Activated T-helper 1 cell treated with anti-CD3 and anti-CD28 coated beads, Interleukin-12 subunit alpha, Interleukin-12 subunit beta, Interleukin-2, Interleukin-4 antibody, amounts not matched to agents 30 ng/mL and 10 ng/mL and 1 ng/mL, durations not matched to agents 14 hours and 24 hours and 36 hours (primary cell): ENCODE results near the gene ASAP2. TPM values are rescaled to one million over a fixed set of nuclear protein-coding genes. Genes with fewer than 3 reads are reported as not detected.
"Not testable (repeated sequence)": the region's sequence is repeated elsewhere in the genome, so short reads cannot be mapped to it uniquely, and the experiment has no call there.

Experiments
- DNase-seq: peaks from one replicate; pipeline ENCODE4 v3.0.0; 2021; ENCODE audit warnings: low spot score
- H3K27ac Mint-ChIP-seq: one replicate; pipeline ENCODE4 v1.8.0; 2021; ENCODE audit warnings: mild to moderate bottlenecking, mixed read lengths
- H3K27me3 Mint-ChIP-seq: one replicate; pipeline ENCODE4 v1.8.0; 2022; ENCODE audit warnings: mild to moderate bottlenecking, moderate library complexity, mixed read lengths; ENCODE audit not compliant: insufficient read depth
- H3K36me3 Mint-ChIP-seq: one replicate; pipeline ENCODE4 v1.8.0; 2021; ENCODE audit warnings: low read depth, mixed read lengths
- H3K4me1 Mint-ChIP-seq: one replicate; pipeline ENCODE4 v1.8.0; 2021; ENCODE audit warnings: low read depth, mixed read lengths
- H3K4me3 Mint-ChIP-seq: one replicate; pipeline ENCODE4 v1.8.0; 2021; ENCODE audit warnings: mild to moderate bottlenecking, moderate library complexity, mixed read lengths
- H3K9me3 Mint-ChIP-seq: one replicate; pipeline ENCODE4 v1.8.0; 2021; ENCODE audit warnings: mixed read lengths
- intact Hi-C: fragments of 100-400 bp; cut with micrococcal nuclease; formaldehyde crosslinking; loops from one replicate; pipeline ENCODE4 v1.15.1; 2024
- total RNA-seq: library from RNA; stranded (reverse); gene quantifications from 2 replicates; pipeline ENCODE4 v1.2.3, GENCODE V29; 2022

The ASAP2 gene
- total RNA-seq, 1 donor from 2014 or later, result 0.34 TPM

- Mint-ChIP-seq H3K9me3 (no peaks in the 10 kb centered on the region), H3K4me1 (no peaks in the 10 kb centered on the region), H3K4me3 (no peak overlapping the region), H3K36me3 (no peaks in the 10 kb centered on the region), H3K27ac (no peak overlapping the region), H3K27me3 (peaks cover 12% of the 10 kb centered on the region)
- no peak for DNase-seq
- intact Hi-C loops, result no loop called here
These were observed 54.7 kb downstream of the ASAP2 start for GRCh38 chr2:9261231-9261883.

- intact Hi-C loops, result no loop called here
- H3K4me1 Mint-ChIP-seq, result no peaks in the 10 kb centered on the region
- no peak overlapping the region for H3K27ac Mint-ChIP-seq
- H3K9me3 Mint-ChIP-seq, result no peaks in the 10 kb centered on the region
- H3K4me3 Mint-ChIP-seq, result no peak overlapping the region
- H3K36me3 Mint-ChIP-seq, result no peaks in the 10 kb centered on the region
- H3K27me3 Mint-ChIP-seq, result peaks cover 10% of the 10 kb centered on the region
- DNase-seq, result no peak
These were observed 56.1 kb downstream of the ASAP2 start for GRCh38 chr2:9262671-9263171.

DNA sequence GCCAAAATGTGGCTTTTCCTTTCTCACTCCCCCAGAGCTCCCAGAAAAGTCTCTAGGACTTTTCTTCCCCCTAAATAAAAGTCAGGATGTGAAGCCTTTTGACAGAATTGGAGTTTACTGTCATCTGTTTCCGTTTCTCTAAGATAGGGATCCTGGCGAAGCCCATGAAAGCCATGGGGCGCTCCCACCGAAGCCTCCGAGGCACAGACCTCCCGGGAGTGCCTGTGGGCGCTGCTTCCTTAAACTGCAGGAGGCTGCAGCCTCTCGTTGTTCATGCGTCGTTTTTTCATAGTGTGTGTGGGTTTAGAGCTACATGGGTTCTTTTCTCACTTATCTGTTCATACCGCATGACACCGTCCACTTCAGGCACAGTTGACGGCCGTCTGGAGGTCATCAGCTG lies 56.8 kb downstream of the ASAP2 start:
- DNase-seq, result no peak
- no peak overlapping the region for H3K4me3 Mint-ChIP-seq
- intact Hi-C loops, result no loop called here
- no peaks in the 10 kb centered on the region for H3K9me3 Mint-ChIP-seq
- no peaks in the 10 kb centered on the region for H3K4me1 Mint-ChIP-seq
- no peaks in the 10 kb centered on the region for H3K36me3 Mint-ChIP-seq
- H3K27me3 Mint-ChIP-seq, result peaks cover 10% of the 10 kb centered on the region
- no peak overlapping the region for H3K27ac Mint-ChIP-seq

GRCh38 chr2:9264301-9264700 lies 57.7 kb downstream of the ASAP2 start:
- Mint-ChIP-seq H3K4me1 (no peaks in the 10 kb centered on the region), H3K9me3 (no peaks in the 10 kb centered on the region), H3K27me3 (peaks cover 10% of the 10 kb centered on the region), H3K4me3 (no peak overlapping the region), H3K36me3 (no peaks in the 10 kb centered on the region), H3K27ac (no peak overlapping the region)
- no peak for DNase-seq
- intact Hi-C loops, result no loop called here

DNA sequence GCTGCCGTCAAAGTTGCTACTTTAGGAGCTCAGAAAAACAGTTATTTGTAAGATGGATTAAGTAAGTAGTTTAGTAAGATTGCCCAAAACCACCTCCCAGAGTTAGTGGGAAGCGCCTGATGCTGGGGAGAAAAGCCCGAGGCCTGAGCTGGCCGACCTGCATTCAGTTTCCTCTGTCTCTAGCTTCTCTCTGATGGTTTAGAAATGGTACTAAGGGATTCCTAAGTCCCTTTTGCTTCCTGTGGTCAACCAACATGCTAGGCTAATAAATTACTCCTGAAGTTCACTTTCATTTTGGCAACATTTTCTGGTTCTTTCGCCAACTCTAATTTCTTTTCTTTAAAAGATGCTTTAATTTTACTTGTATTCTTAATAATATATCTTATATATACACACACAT lies 60.1 kb downstream of the ASAP2 start:
- H3K9me3 Mint-ChIP-seq, result no peaks in the 10 kb centered on the region
- H3K27me3 Mint-ChIP-seq, result peaks cover 10% of the 10 kb centered on the region
- DNase-seq, result no peak
- no peak overlapping the region for H3K4me3 Mint-ChIP-seq
- no peaks in the 10 kb centered on the region for H3K36me3 Mint-ChIP-seq
- H3K4me1 Mint-ChIP-seq, result no peaks in the 10 kb centered on the region
- H3K27ac Mint-ChIP-seq, result no peak overlapping the region
- intact Hi-C loops, result no loop called here

GRCh38 chr2:9267286-9267685 lies 60.7 kb downstream of the ASAP2 start:
- H3K27me3 Mint-ChIP-seq, intact Hi-C loops, H3K9me3 Mint-ChIP-seq, H3K36me3 Mint-ChIP-seq, DNase-seq, H3K27ac Mint-ChIP-seq, H3K4me3 Mint-ChIP-seq, H3K4me1 Mint-ChIP-seq: not testable (repeated sequence)

GRCh38 chr2:9268301-9269080 lies 61.9 kb downstream of the ASAP2 start:
- no peak for DNase-seq
- no peaks in the 10 kb centered on the region for H3K4me1 Mint-ChIP-seq
- H3K9me3 Mint-ChIP-seq, result no peaks in the 10 kb centered on the region
- H3K4me3 Mint-ChIP-seq, result no peak overlapping the region
- H3K27me3 Mint-ChIP-seq, result peaks cover 4% of the 10 kb centered on the region
- intact Hi-C loops, result no loop called here
- no peak overlapping the region for H3K27ac Mint-ChIP-seq
- H3K36me3 Mint-ChIP-seq, result no peaks in the 10 kb centered on the region

DNA sequence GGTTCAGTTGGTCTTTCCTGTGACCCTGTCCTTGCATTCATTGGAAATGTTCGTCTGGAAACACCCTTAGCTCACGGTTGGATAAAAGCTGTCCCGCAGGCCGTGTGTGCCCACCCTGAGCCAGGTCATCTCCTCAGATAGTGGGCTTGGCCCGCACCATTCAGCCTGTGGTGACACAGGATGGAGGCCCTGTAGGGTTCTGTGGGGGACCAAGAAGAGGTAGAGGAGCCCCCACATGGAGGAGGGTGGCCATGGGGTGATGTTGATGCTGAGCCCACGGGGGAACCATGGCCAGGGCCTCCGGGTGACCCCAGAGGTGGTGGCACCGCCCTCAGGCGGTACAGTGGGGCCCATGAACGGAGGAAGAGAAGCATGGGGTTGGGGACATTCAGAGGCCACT lies 62.7 kb downstream of the ASAP2 start:
- Mint-ChIP-seq H3K27ac (no peak overlapping the region), H3K9me3 (no peaks in the 10 kb centered on the region), H3K4me3 (no peak overlapping the region), H3K4me1 (no peaks in the 10 kb centered on the region), H3K27me3 (peaks cover 1% of the 10 kb centered on the region), H3K36me3 (no peaks in the 10 kb centered on the region)
- intact Hi-C loops, result no loop called here
- DNase-seq, result no peak

DNA sequence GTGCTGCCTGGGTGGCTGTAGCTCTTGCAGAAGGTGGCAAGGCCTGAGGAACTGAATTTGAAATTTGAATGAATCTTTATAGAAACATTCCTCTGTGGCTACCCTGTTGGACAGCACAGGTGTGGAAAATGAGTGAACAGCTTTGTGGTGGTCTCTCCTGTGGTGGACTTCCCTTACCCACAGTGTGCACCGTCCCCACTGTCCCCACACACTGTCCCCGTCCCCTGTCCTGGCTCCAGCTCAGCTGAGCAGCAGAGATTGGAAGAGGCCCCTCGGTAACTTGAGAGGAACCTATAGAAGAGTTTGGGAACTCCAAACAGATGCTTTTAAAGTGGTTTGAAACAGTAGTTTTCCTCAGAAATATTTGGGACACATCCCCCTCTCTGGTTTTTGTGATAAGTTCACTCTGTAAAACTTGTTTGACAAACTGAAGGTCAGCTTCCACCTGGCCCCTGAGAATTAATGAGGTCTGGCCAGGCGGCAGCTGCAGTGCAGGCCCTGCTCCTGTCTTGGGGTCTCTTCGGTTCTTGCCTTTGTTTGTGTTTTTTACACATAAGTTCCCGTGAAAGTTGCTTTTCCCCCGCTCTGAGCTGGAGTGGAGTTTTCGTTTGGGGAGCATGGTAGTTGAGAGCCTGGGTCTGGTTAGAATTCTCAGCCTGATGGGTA lies 63.2 kb downstream of the ASAP2 start:
- no peaks in the 10 kb centered on the region for H3K4me1 Mint-ChIP-seq

DNA sequence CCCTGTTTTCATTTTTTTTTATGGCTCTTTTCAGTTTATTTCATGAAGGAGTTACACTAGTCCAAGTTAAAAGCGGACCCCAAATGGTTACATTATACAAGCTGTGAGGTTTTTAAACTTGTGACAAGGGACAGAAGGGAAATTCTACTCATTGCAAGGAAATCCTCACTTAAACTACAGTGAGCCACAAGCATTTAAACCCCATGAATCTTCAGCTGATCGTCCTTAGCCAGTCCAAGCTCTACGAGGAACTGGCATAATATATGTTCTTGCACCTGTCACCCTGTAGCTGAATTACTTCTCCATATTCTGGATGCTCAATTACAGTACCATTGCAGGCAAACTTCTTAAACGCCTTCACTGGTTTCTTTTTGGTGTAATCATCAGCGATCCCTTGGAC lies 64.5 kb downstream of the ASAP2 start:
- H3K36me3 Mint-ChIP-seq, result no peaks in the 10 kb centered on the region
- intact Hi-C loops, result no loop called here
- no peak for DNase-seq
- H3K9me3 Mint-ChIP-seq, result no peaks in the 10 kb centered on the region
- H3K27ac Mint-ChIP-seq, result no peak overlapping the region
- no peaks in the 10 kb centered on the region for H3K4me1 Mint-ChIP-seq
- no peak overlapping the region for H3K4me3 Mint-ChIP-seq
- H3K27me3 Mint-ChIP-seq, result no peaks in the 10 kb centered on the region

More for the DNA sequence above, 63.2 kb downstream of the ASAP2 start:
- H3K36me3 Mint-ChIP-seq, result no peaks in the 10 kb centered on the region
- intact Hi-C loops, result no loop called here
- DNase-seq, result no peak
- H3K4me3 Mint-ChIP-seq, result no peak overlapping the region
- H3K27me3 Mint-ChIP-seq, result no peaks in the 10 kb centered on the region
- no peak overlapping the region for H3K27ac Mint-ChIP-seq
- H3K9me3 Mint-ChIP-seq, result no peaks in the 10 kb centered on the region

DNA sequence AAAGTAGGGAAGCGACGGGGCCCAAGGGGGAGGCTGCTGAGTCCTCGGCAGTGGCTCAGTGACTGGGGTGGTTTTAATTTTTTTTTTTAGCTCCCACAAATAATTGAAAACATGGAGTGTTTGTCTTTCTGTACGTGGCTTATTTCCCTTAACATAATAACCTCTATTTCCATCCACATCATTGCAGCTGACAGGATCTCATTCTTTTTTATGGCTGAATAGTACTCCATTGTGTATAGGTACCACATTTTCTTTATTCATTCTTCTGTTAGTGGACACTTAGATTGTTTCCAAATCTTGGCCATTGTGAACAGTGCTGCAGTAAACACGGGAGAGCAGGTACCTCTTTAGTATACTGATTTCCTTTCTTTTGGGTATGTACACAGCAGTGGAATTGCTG lies 65.1 kb downstream of the ASAP2 start:
- DNase-seq, result no peak
- Mint-ChIP-seq H3K27ac (no peak overlapping the region), H3K4me1 (no peaks in the 10 kb centered on the region), H3K9me3 (no peaks in the 10 kb centered on the region), H3K27me3 (no peaks in the 10 kb centered on the region), H3K36me3 (no peaks in the 10 kb centered on the region), H3K4me3 (no peak overlapping the region)
- intact Hi-C loops, result no loop called here

DNA sequence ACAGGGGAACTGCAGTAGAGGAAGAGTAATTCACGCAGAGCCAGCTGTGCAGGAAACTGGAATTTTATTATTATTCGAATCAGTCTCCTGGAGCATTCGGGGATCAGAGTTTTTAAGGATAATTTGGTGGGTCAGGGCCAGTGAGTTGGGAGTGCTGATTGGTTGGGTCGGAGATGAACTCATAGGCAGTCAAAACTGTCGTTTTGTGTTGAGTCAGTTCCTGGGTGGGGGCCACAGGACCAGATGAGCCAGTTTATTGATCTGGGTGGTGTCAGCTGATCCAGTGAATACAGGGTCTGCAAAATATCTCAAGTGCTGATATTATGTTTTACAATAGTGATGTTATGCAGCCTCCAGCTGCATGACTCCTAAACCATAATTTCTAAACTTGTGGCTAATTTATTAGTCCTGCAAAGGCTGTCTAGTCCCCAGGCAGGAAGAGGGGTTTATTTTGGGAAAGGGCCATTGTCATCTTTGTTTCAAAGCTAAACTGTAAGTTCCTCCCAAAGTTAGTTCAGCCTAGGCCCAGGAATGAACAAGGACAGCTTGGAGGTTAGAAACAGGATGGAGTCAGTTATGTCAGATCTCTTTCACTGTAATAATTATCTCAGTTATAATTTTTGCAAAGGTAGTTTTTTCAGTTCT lies 67.0 kb downstream of the ASAP2 start:
- Mint-ChIP-seq H3K27ac (no peak overlapping the region), H3K4me3 (no peak overlapping the region), H3K9me3 (no peaks in the 10 kb centered on the region), H3K27me3 (no peaks in the 10 kb centered on the region), H3K4me1 (no peaks in the 10 kb centered on the region), H3K36me3 (no peaks in the 10 kb centered on the region)
- no peak for DNase-seq
- intact Hi-C loops, result no loop called here
